ENCODE results near the gene ACSM4.

GRCh38 chr12:7339675-7340074 is 35.8 kb downstream of the ACSM4 start:
- TF ChIP-seq POLR2A (IDR thresholded peaks at IDR 0.05) (no peak), CTCF (IDR thresholded peaks at IDR 0.05) (no peak)
